ENCODE data around the gene ARL2BP.

DNA sequence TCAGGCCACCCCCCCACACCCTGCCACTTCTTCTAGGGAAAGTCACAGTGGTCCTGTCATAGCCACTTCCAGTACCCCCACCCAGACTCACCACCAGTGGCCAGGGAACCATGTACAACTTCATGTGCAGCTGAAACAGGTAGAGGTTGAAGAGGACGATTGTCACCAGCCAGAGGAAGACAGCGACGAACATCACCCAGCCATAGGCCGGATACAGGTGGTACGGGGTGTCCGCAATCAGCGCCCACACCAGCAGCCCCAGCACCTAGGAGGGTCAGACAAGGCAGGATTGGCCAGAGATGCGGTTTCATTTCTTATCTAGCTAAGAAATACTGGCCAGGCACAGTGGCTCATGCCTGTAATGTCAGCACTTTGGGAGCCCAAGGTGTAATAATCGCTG, 16.7 kb downstream of the ARL2BP start:
- TF ChIP-seq TCF12 (IDR thresholded peaks at IDR 0.05; ENCODE audit: low read depth) = no peak
- TF ChIP-seq REST (IDR thresholded peaks at IDR 0.05; ENCODE audit: low read depth) = no peak
- TF ChIP-seq EGR1 (IDR thresholded peaks at IDR 0.05) = no peak
- TF ChIP-seq YY1 (IDR thresholded peaks at IDR 0.05; ENCODE audit: low read depth) = no peak
- TF ChIP-seq, protein P1, sequence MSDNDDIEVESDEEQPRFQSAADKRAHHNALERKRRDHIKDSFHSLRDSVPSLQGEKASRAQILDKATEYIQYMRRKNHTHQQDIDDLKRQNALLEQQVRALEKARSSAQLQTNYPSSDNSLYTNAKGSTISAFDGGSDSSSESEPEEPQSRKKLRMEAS (IDR thresholded peaks at IDR 0.05) = no peak

Data from Ishikawa (cell line).